Prostate gland (tissue), 2 donors: ENCODE measurements around the gene SLC25A13.

Experiments
- POLR2A ChIP-seq: fragments of 450-650 bp; IDR thresholded peaks from one replicate; pipeline ENCODE4 v1.6.1; 2016; ENCODE audit warnings: antibody characterized with exemption, mild to moderate bottlenecking
- TF ChIP-seq, protein P1 (sequence below), 4 experiments: fragments of 200-600 bp in 2 of 4; fragments of 450-650 bp in 2 of 4; sonication (generic) in 2 of 4; IDR thresholded peaks; 1 replicate in 3 of 4; 2 replicates in 1 of 4; pipeline ENCODE4 v1.5.1; 2016 to 2019; ENCODE audit warnings: antibody characterized with exemption in 4 of 4, mild to moderate bottlenecking in 2 of 4, moderate library complexity in 2 of 4

DNA sequence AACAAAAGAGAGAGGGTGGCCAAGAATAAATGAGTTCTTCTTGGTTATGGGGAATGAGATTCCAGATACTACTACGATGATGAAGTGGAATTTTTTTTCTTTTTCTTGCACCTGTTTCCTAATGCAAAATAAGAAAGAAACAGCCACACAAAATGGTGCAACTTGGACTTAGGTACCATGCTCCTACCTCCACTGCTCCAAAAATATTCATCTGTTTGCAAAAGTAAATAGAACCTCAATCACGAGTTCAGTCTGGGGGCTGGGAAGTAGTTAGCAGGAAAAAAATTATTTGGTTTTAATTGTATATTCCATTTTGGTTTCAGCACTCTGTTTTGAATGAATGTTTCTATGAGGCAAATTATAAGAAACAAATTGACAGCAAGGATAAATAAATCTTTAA is 73.5 kb downstream of the SLC25A13 start:
- TF ChIP-seq, protein P1, sequence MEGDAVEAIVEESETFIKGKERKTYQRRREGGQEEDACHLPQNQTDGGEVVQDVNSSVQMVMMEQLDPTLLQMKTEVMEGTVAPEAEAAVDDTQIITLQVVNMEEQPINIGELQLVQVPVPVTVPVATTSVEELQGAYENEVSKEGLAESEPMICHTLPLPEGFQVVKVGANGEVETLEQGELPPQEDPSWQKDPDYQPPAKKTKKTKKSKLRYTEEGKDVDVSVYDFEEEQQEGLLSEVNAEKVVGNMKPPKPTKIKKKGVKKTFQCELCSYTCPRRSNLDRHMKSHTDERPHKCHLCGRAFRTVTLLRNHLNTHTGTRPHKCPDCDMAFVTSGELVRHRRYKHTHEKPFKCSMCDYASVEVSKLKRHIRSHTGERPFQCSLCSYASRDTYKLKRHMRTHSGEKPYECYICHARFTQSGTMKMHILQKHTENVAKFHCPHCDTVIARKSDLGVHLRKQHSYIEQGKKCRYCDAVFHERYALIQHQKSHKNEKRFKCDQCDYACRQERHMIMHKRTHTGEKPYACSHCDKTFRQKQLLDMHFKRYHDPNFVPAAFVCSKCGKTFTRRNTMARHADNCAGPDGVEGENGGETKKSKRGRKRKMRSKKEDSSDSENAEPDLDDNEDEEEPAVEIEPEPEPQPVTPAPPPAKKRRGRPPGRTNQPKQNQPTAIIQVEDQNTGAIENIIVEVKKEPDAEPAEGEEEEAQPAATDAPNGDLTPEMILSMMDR (IDR thresholded peaks at IDR 0.05) = no peak
- TF ChIP-seq POLR2A = no peak
